Naive thymus-derived CD8-positive, alpha-beta T cell (primary cell): ENCODE results near the gene CDK2. TPM values are rescaled to one million over a fixed set of nuclear protein-coding genes. Genes with fewer than 3 reads are reported as not detected.

Experiments
- ATAC-seq, 2 donors: fragments of 150-1000 bp; cut with Tn5 transposase in 1 of 2; sonication (Bioruptor Pico), chemical (Tn5 transposase) in 1 of 2; 1 replicate in 1 of 2; 2 replicates in 1 of 2; pipeline ENCODE4 v1.10.0; 2021; ENCODE audit warnings: mild to moderate bottlenecking in 2 of 2, moderate library complexity in 2 of 2
- POLR2A ChIA-PET: fragments of 350-600 bp; sonication (Branson Sonifier 250); formaldehyde crosslinking; loops from one replicate; lab custom pipeline; 2021; ENCODE audit warnings: antibody characterized with exemption; lab: Charles Lee
- DNase-seq, 10 donors: peaks; one replicate each; pipeline versions ENCODE4 v3.0.0 to v3.0.0-alpha.2; 2020 to 2022
- H3K27ac Mint-ChIP-seq, 10 donors: one replicate each; pipeline ENCODE4 v1.8.0; 2020 to 2022; ENCODE audit warnings: mild to moderate bottlenecking in 10 of 10, mixed read lengths in 10 of 10, moderate library complexity in 4 of 10, inconsistent platforms in 1 of 10
- H3K27me3 Mint-ChIP-seq, 5 donors: one replicate each; pipeline ENCODE4 v1.8.0; 2021 to 2022; ENCODE audit warnings: mixed read lengths in 5 of 5
- H3K36me3 Mint-ChIP-seq, 3 donors: one replicate each; pipeline ENCODE4 v1.8.0; 2020 to 2022; ENCODE audit warnings: mixed read lengths in 3 of 3, mild to moderate bottlenecking in 2 of 3, inconsistent platforms in 1 of 3
- H3K4me1 Mint-ChIP-seq, 4 donors: one replicate each; pipeline ENCODE4 v1.8.0; 2021 to 2022; ENCODE audit warnings: mixed read lengths in 4 of 4
- H3K4me3 Mint-ChIP-seq, 10 donors: one replicate each; pipeline ENCODE4 v1.8.0; 2020 to 2022; ENCODE audit warnings: mild to moderate bottlenecking in 10 of 10, mixed read lengths in 10 of 10, moderate library complexity in 6 of 10, inconsistent platforms in 1 of 10
- H3K9me3 Mint-ChIP-seq, 9 donors: one replicate each; pipeline ENCODE4 v1.8.0; 2020 to 2022; ENCODE audit warnings: mixed read lengths in 9 of 9, mild to moderate bottlenecking in 3 of 9, inconsistent platforms in 1 of 9, moderate library complexity in 1 of 9
- polyA plus RNA-seq, 3 donors: library from polyadenylated mRNA; unstranded; fragments of 300-500 nt; fragmentation: Illumina TruSeq; gene quantifications; one replicate each; pipeline ENCODE4 v1.2.3, GENCODE V29; 2021
- total RNA-seq, 8 experiments: library from RNA in 2 of 8; stranded (reverse) in 2 of 8; gene quantifications; one replicate each; pipeline ENCODE4 v1.2.3 and lab custom pipeline; 2021 to 2026

The CDK2 gene
- total and polyA plus RNA-seq, 5 experiments from 2014 or later: 8.0 to 30.8 (median 12.4) TPM

GRCh38 chr12:56021889-56022497 lies 55.4 kb downstream of the CDK2 start:
- H3K9me3 Mint-ChIP-seq: no peaks in the 10 kb centered on the region
- no peak for DNase-seq
- peak overlapping the region; percentile 79 to 96 (median 86) for H3K4me3 Mint-ChIP-seq
- no peaks in the 10 kb centered on the region for H3K27me3 Mint-ChIP-seq
- H3K36me3 Mint-ChIP-seq: peaks cover 0 to 15% (median 0%) of the 10 kb centered on the region in 3 donors
- peaks cover 13 to 28% (median 21%) of the 10 kb centered on the region in 4 donors for H3K4me1 Mint-ChIP-seq
- ATAC-seq: peak in 1 of 2 donors; percentile 37
- H3K27ac Mint-ChIP-seq: peak overlapping the region in 9 of 10 donors; percentile 40 to 98 (median 86)
- POLR2A ChIA-PET: interaction anchor here (0.6 to 1.4 kb wide), 5 partner anchors 24 to 347 kb away, joined by 3 to 5 read pairs (median 3); partner anchors contain the start of genes RAB5B and RPL41

Other genes with a start within 250 kb of the CDK2 start
- gene RDH5, start 246.4 kb upstream of the CDK2 start, total RNA-seq: 10 to 100 TPM; 28.8 to 30.4 TPM
- 1 to 10 TPM in 2 of 3 donors, not detected in 1; 1.0 to 1.4 TPM for gene RDH5, start 246.4 kb upstream of the CDK2 start, polyA plus RNA-seq
- 10 to 100 TPM; 41.0 to 46.5 TPM for gene CD63, start 237.8 kb upstream of the CDK2 start, total RNA-seq
- gene CD63, start 237.8 kb upstream of the CDK2 start, polyA plus RNA-seq: 100 to 1,000 TPM; 119 to 412 (median 135) TPM
- gene GDF11, start 223.7 kb upstream of the CDK2 start, total RNA-seq: 1 to 10 TPM; 5.8 to 7.7 TPM
- 1 to 10 TPM in 1 of 3 donors, under 1 TPM in 2; 0.82 to 1.5 (median 0.99) TPM for gene GDF11, start 223.7 kb upstream of the CDK2 start, polyA plus RNA-seq
- gene SARNP, start 149.1 kb upstream of the CDK2 start, total RNA-seq: 10 to 100 TPM; 43.6 to 43.9 TPM
- gene SARNP, start 149.1 kb upstream of the CDK2 start, polyA plus RNA-seq: 100 to 1,000 TPM in 1 of 3 donors, 10 to 100 TPM in 2; 93.6 to 104 (median 94.0) TPM
- gene ORMDL2, start 148.8 kb upstream of the CDK2 start, total RNA-seq: 10 to 100 TPM; 43.2 to 46.8 TPM
- 10 to 100 TPM; 71.6 to 92.5 (median 90.3) TPM for gene ORMDL2, start 148.8 kb upstream of the CDK2 start, polyA plus RNA-seq
- 10 to 100 TPM; 34.7 to 35.0 TPM for gene DNAJC14, start 137.2 kb upstream of the CDK2 start, total RNA-seq
- gene DNAJC14, start 137.2 kb upstream of the CDK2 start, polyA plus RNA-seq: 10 to 100 TPM; 31.0 to 39.6 (median 35.5) TPM
- under 1 TPM in 1 of 2 experiments, not detected in 1; 0.55 TPM for gene MMP19, start 123.9 kb upstream of the CDK2 start, total RNA-seq
- not detected for gene MMP19, start 123.9 kb upstream of the CDK2 start, polyA plus RNA-seq
- gene PYM1, start 38.9 kb upstream of the CDK2 start, total RNA-seq: 10 to 100 TPM; 33.1 to 44.4 TPM
- gene PYM1, start 38.9 kb upstream of the CDK2 start, polyA plus RNA-seq: 10 to 100 TPM; 54.4 to 65.7 (median 55.0) TPM
- 1,000 to 10,000 TPM; 1,302 to 1,328 TPM for gene DGKA, start 35.7 kb upstream of the CDK2 start, total RNA-seq
- 100 to 1,000 TPM; 145 to 378 (median 232) TPM for gene DGKA, start 35.7 kb upstream of the CDK2 start, polyA plus RNA-seq
- not detected for gene PMEL, start 788 bp upstream of the CDK2 start, total RNA-seq
- under 1 TPM in 1 of 3 donors, not detected in 2; 0.15 TPM for gene PMEL, start 788 bp upstream of the CDK2 start, polyA plus RNA-seq
- 10 to 100 TPM; 88.9 to 95.2 TPM for gene RAB5B, start 7.2 kb downstream of the CDK2 start, total RNA-seq
- 10 to 100 TPM; 61.6 to 69.4 (median 65.9) TPM for gene RAB5B, start 7.2 kb downstream of the CDK2 start, polyA plus RNA-seq
- gene SUOX, start 30.4 kb downstream of the CDK2 start, total RNA-seq: 1 to 10 TPM; 5.6 to 6.3 TPM
- gene SUOX, start 30.4 kb downstream of the CDK2 start, polyA plus RNA-seq: under 1 TPM in 2 of 3 donors, not detected in 1; 0.10 to 0.58 TPM
- gene IKZF4, start 54.2 kb downstream of the CDK2 start, total RNA-seq: 1 to 10 TPM; 4.4 to 5.2 TPM
- gene IKZF4, start 54.2 kb downstream of the CDK2 start, polyA plus RNA-seq: under 1 TPM; 0.48 to 0.67 (median 0.53) TPM
- 10 to 100 TPM; 56.1 to 58.4 TPM for gene RPS26, start 75.1 kb downstream of the CDK2 start, total RNA-seq
- gene RPS26, start 75.1 kb downstream of the CDK2 start, polyA plus RNA-seq: 1,000 to 10,000 TPM in 1 of 3 donors, 100 to 1,000 TPM in 2; 743 to 1,060 (median 810) TPM
- gene ERBB3, start 113.3 kb downstream of the CDK2 start, total RNA-seq: 10 to 100 TPM; 22.7 to 26.0 TPM
- gene ERBB3, start 113.3 kb downstream of the CDK2 start, polyA plus RNA-seq: 1 to 10 TPM; 1.3 to 3.3 (median 1.7) TPM
- gene PA2G4, start 137.7 kb downstream of the CDK2 start, total RNA-seq: 100 to 1,000 TPM; 132 to 135 TPM
- gene PA2G4, start 137.7 kb downstream of the CDK2 start, polyA plus RNA-seq: 100 to 1,000 TPM; 219 to 241 (median 241) TPM
- gene RPL41, start 149.8 kb downstream of the CDK2 start, total RNA-seq: 1,000 to 10,000 TPM; 5,098 to 5,261 TPM
- gene RPL41, start 149.8 kb downstream of the CDK2 start, polyA plus RNA-seq: over 10,000 TPM in 1 of 3 donors, 1,000 to 10,000 TPM in 2; 8,782 to 10,436 (median 9,902) TPM
- gene ZC3H10, start 151.4 kb downstream of the CDK2 start, total RNA-seq: 10 to 100 TPM; 15.1 to 15.9 TPM
- gene ZC3H10, start 151.4 kb downstream of the CDK2 start, polyA plus RNA-seq: 1 to 10 TPM; 1.3 to 2.5 (median 1.8) TPM
- 100 to 1,000 TPM; 257 to 270 TPM for gene ESYT1, start 161.4 kb downstream of the CDK2 start, total RNA-seq
- 100 to 1,000 TPM; 354 to 433 (median 357) TPM for gene ESYT1, start 161.4 kb downstream of the CDK2 start, polyA plus RNA-seq
- 1 to 10 TPM; 3.5 to 5.9 TPM for gene MYL6B, start 185.8 kb downstream of the CDK2 start, total RNA-seq
- gene MYL6B, start 185.8 kb downstream of the CDK2 start, polyA plus RNA-seq: 1 to 10 TPM; 3.4 to 4.0 (median 3.8) TPM
- gene MYL6, start 191.5 kb downstream of the CDK2 start, total RNA-seq: 100 to 1,000 TPM; 421 to 448 TPM
- 1,000 to 10,000 TPM; 1,813 to 2,533 (median 2,044) TPM for gene MYL6, start 191.5 kb downstream of the CDK2 start, polyA plus RNA-seq
- gene SMARCC2, start 222.7 kb downstream of the CDK2 start, total RNA-seq: 100 to 1,000 TPM; 189 to 197 TPM
- 10 to 100 TPM; 46.3 to 70.4 (median 54.1) TPM for gene SMARCC2, start 222.7 kb downstream of the CDK2 start, polyA plus RNA-seq